ENCODE results near the gene KCNQ5.
"Not testable (repeated sequence)": the region's sequence is repeated elsewhere in the genome, so short reads cannot be mapped to it uniquely, and the experiment has no call there.

Gene KCNQ5

GRCh38 chr6:72969666-72970065, 347.8 kb downstream of the KCNQ5 start:
- TF ChIP-seq, protein P1, sequence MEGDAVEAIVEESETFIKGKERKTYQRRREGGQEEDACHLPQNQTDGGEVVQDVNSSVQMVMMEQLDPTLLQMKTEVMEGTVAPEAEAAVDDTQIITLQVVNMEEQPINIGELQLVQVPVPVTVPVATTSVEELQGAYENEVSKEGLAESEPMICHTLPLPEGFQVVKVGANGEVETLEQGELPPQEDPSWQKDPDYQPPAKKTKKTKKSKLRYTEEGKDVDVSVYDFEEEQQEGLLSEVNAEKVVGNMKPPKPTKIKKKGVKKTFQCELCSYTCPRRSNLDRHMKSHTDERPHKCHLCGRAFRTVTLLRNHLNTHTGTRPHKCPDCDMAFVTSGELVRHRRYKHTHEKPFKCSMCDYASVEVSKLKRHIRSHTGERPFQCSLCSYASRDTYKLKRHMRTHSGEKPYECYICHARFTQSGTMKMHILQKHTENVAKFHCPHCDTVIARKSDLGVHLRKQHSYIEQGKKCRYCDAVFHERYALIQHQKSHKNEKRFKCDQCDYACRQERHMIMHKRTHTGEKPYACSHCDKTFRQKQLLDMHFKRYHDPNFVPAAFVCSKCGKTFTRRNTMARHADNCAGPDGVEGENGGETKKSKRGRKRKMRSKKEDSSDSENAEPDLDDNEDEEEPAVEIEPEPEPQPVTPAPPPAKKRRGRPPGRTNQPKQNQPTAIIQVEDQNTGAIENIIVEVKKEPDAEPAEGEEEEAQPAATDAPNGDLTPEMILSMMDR (IDR thresholded peaks at IDR 0.05; ENCODE audit: borderline replicate concordance, insufficient read depth, low read depth, low read length), result no peak
- H3K4me3 ChIP-seq (ENCODE audit: low read depth, low read length), result no peak overlapping the region

DNA sequence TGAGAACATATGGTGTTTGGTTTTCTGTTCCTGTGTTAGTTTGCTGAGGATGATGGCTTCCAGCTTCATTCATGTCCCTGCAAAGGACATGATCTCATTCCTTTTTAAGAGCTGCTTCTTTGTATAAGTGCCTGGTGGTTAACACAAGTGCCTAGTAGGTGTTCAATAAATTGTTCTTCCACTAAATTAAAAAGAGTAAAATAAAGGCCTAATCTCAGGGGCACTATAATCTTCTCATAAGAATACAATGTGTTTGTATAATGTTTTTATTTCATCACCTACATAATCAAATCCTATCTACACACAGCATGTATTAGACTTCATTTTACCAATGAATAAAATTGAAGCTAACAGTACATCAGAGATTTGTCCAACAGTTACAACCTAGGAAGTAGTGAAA, 350.7 kb downstream of the KCNQ5 start:
- H3K4me3 ChIP-seq (ENCODE audit: low read depth, low read length), result no peak overlapping the region
- TF ChIP-seq, protein P1 (IDR thresholded peaks at IDR 0.05; ENCODE audit: borderline replicate concordance, insufficient read depth, low read depth, low read length), result no peak

GRCh38 chr6:72974276-72974675, 352.4 kb downstream of the KCNQ5 start:
- TF ChIP-seq, protein P1 (IDR thresholded peaks at IDR 0.05; ENCODE audit: borderline replicate concordance, insufficient read depth, low read depth, low read length), result no peak

DNA sequence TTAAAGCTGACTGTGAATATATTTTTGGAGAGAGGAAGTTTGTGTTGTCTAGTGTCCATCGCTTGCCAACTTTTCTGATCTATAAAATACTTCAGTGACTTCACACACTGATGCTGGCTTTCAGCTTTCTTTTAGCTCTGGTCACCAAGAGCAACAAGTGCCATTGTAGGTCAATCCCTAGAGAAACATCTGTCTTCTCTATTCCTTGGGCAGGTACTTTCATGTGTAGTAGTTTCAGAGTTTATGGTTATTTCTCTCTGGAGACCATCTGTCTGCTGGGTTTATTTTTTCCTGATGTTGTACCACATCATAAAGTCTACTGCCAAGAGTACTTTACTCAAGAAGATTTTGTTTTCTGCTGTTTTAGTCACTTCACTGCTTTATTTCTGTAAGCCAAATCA, 353.5 kb downstream of the KCNQ5 start:
- TF ChIP-seq, protein P1 (IDR thresholded peaks at IDR 0.05; ENCODE audit: borderline replicate concordance, insufficient read depth, low read depth, low read length), result no peak
- H3K4me3 ChIP-seq (ENCODE audit: low read depth, low read length), result no peak overlapping the region

More at GRCh38 chr6:72974276-72974675, 352.4 kb downstream of the KCNQ5 start:
- H3K4me3 ChIP-seq (ENCODE audit: low read depth, low read length), result no peak overlapping the region

GRCh38 chr6:72976484-72976883, 354.6 kb downstream of the KCNQ5 start:
- TF ChIP-seq, protein P1 (IDR thresholded peaks at IDR 0.05; ENCODE audit: borderline replicate concordance, insufficient read depth, low read depth, low read length), result no peak
- no peak overlapping the region for H3K4me3 ChIP-seq (ENCODE audit: low read depth, low read length)

DNA sequence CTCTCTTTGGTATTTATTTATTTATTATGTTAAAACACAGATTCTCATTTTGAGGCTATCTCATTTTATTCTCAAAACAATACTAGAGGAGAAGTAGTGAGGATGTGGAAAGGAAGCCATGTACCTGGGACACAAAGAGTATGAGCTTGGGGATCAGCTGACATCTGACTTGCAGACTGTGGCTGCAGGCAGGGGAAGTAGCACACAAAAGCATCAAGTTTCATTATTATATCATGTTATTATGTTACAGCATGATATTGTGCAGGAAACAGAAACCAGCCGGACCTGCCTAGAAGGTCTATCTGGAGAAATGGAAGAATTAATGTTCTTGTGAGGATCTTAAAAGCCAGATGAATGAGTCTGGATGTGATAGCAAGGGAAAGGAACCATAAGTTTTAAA, 355.2 kb downstream of the KCNQ5 start:
- TF ChIP-seq, protein P1 (IDR thresholded peaks at IDR 0.05; ENCODE audit: borderline replicate concordance, insufficient read depth, low read depth, low read length), result no peak
- no peak overlapping the region for H3K4me3 ChIP-seq (ENCODE audit: low read depth, low read length)

DNA sequence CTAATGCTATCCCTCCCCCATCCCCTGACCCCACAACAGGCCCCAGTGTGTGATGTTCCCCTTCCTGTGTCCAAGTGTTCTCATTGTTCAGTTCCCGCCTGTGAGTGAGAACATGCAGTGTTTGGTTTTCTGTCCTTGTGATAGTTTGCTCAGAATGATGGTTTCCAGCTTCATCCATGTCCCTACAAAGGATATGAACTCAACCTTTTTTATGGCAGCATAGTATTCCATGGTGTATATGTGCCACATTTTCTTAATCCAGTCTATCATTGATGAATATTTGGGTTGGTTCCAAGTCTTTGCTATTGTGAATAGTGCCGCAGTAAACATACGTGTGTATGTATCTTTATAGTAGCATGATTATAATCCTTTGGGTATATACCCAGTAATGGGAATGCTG, 356.9 kb downstream of the KCNQ5 start:
- not testable (repeated sequence) for H3K4me3 ChIP-seq (ENCODE audit: low read depth, low read length)

- H3K4me3 ChIP-seq (ENCODE audit: low read depth, low read length), result not testable (repeated sequence)
Observed at GRCh38 chr6:72984189-72984831, 362.4 kb downstream of the KCNQ5 start.
